A549 (cell line): Measurements from ENCODE around the gene SEC16A. TPM values are rescaled to one million over a fixed set of nuclear protein-coding genes. Genes with fewer than 3 reads are reported as not detected.

Experiments
- ATAC-seq, 2 experiments: fragments of 200-7000 bp in 1 of 2; fragments of >200 bp in 1 of 2; cut with Nextera tagmentation in 1 of 2; cut with Tn5 transposase in 1 of 2; 3 replicates each; pipeline versions ENCODE4 v1.8.0 to v1.9.1; 2018 to 2020; ENCODE audit warnings: mild to moderate bottlenecking in 1 of 2, moderate library complexity in 1 of 2
- CTCF ChIA-PET: fragments of 300-600 bp; sonication (Branson Sonifier 250); formaldehyde crosslinking; extraction: SDS; loops from one replicate; lab custom pipeline; 2021; ENCODE audit warnings: antibody characterized with exemption, inconsistent platforms; lab: Yijun Ruan, JAX
- POLR2A ChIA-PET: fragments of 350-600 bp; formaldehyde crosslinking; extraction: SDS; loops from one replicate; lab custom pipeline; 2021; ENCODE audit warnings: antibody characterized with exemption, inconsistent platforms; lab: Yijun Ruan, JAX
- DNase-seq, 2 experiments: peaks; one replicate each; pipeline versions ENCODE4 v3.0.0 to v3.0.0-alpha.2; 2011 to 2016; ENCODE audit warnings: low read depth in 1 of 2, low spot score in 1 of 2
- FAIRE-seq: peaks from 2 replicates; lab custom pipeline; 2011; peaks lifted over from hg19 to GRCh38; lab: Jason Lieb, UNC
- H3K27ac ChIP-seq, 2 experiments: fragments of >200 bp; sonication (Bioruptor Twin); formaldehyde crosslinking; 3 replicates each; pipeline ENCODE4 v1.5.1; 2016 to 2017
- H3K4me1 ChIP-seq: fragments of >200 bp; sonication (Bioruptor Twin); formaldehyde crosslinking; 3 replicates; pipeline ENCODE4 v1.6.1; 2016
- H3K4me2 ChIP-seq: fragments of >200 bp; sonication (Bioruptor Twin); formaldehyde crosslinking; 3 replicates; pipeline ENCODE4 v1.6.1; 2016
- H3K4me3 ChIP-seq: fragments of >200 bp; sonication (Bioruptor Twin); formaldehyde crosslinking; 3 replicates; pipeline ENCODE4 v1.5.1; 2016
- H3K9me3 ChIP-seq: fragments of >200 bp; sonication (Bioruptor Twin); formaldehyde crosslinking; 3 replicates; pipeline ENCODE4 v1.6.1; 2016
- ATOH8 ChIP-seq: fragments of 250-450 bp; sonication (Bioruptor Pico); IDR thresholded peaks from 2 replicates; pipeline ENCODE4 v1.5.0; 2020; ENCODE audit warnings: low read depth, mild to moderate bottlenecking, moderate library complexity
- BCL3 ChIP-seq: fragments of >200 bp; sonication (Bioruptor Twin); formaldehyde crosslinking; IDR thresholded peaks from 3 replicates; pipeline ENCODE4 v1.6.1; 2016
- BHLHE40 ChIP-seq: IDR thresholded peaks from 2 replicates; pipeline ENCODE4 v1.6.1; 2012; ENCODE audit warnings: low read depth, low read length, inconsistent platforms
- E2F6 ChIP-seq: IDR thresholded peaks from 2 replicates; pipeline ENCODE4 v1.6.1; 2012; ENCODE audit warnings: low read depth, borderline replicate concordance
- EHF ChIP-seq: fragments of 250-450 bp; sonication (Bioruptor Pico); IDR thresholded peaks from 2 replicates; pipeline ENCODE4 v1.5.0; 2020; ENCODE audit warnings: mild to moderate bottlenecking
- EHMT2 ChIP-seq: fragments of 200-600 bp; sonication (generic); IDR thresholded peaks from 2 replicates; pipeline ENCODE4 v1.6.1; 2016; ENCODE audit warnings: antibody characterized with exemption, low read depth, mild to moderate bottlenecking, moderate library complexity
- ELK1 ChIP-seq: fragments of 150-350 bp; IDR thresholded peaks from 2 replicates; pipeline ENCODE4 v1.6.1; 2014; ENCODE audit warnings: low read depth, mild to moderate bottlenecking, low read length
- EP300 ChIP-seq, 2 experiments: fragments of >200 bp; sonication (Bioruptor Twin); formaldehyde crosslinking; IDR thresholded peaks; 2 replicates in 1 of 2; 3 replicates in 1 of 2; pipeline ENCODE4 v1.6.1; 2016 to 2017
- FOSL2 ChIP-seq, 2 experiments: fragments of 450-650 bp in 1 of 2; fragments of >200 bp in 1 of 2; sonication (Bioruptor Twin) in 1 of 2; formaldehyde crosslinking; IDR thresholded peaks; 2 replicates each; pipeline versions ENCODE4 v1.5.0 to v1.6.1; 2016 to 2020; ENCODE audit warnings: mild to moderate bottlenecking in 1 of 2, moderate library complexity in 1 of 2
- FOXS1 ChIP-seq: fragments of 250-450 bp; sonication (Bioruptor Pico); IDR thresholded peaks from 2 replicates; pipeline ENCODE4 v1.5.0; 2020; ENCODE audit warnings: mild to moderate bottlenecking, moderate library complexity
- HDAC2 ChIP-seq: fragments of 200-600 bp; sonication (generic); IDR thresholded peaks from 2 replicates; pipeline ENCODE4 v1.6.1; 2016
- HES2 ChIP-seq: fragments of >200 bp; sonication (Bioruptor Twin); formaldehyde crosslinking; IDR thresholded peaks from 2 replicates; pipeline ENCODE4 v1.6.1; 2016
- HEYL ChIP-seq: fragments of 250-450 bp; sonication (Bioruptor Pico); IDR thresholded peaks from 2 replicates; pipeline ENCODE4 v1.8.0; 2021; ENCODE audit warnings: mild to moderate bottlenecking, moderate library complexity
- HOXB13 ChIP-seq: fragments of 250-450 bp; sonication (Bioruptor Pico); IDR thresholded peaks from 2 replicates; pipeline ENCODE4 v1.5.0; 2020; ENCODE audit warnings: low read depth, mild to moderate bottlenecking, moderate library complexity
- JUN ChIP-seq, 2 experiments: fragments of >200 bp; sonication (Bioruptor Twin); formaldehyde crosslinking; IDR thresholded peaks; 2 replicates in 1 of 2; 3 replicates in 1 of 2; pipeline ENCODE4 v1.6.1; 2016 to 2017
- JUNB ChIP-seq: fragments of >200 bp; sonication (Bioruptor Twin); formaldehyde crosslinking; IDR thresholded peaks from 2 replicates; pipeline ENCODE4 v1.6.1; 2016
- KDM1A ChIP-seq: fragments of 200-600 bp; sonication (generic); IDR thresholded peaks from 2 replicates; pipeline ENCODE4 v1.6.1; 2016; ENCODE audit warnings: low read depth, mild to moderate bottlenecking
- KDM5A ChIP-seq: fragments of 200-600 bp; sonication (generic); IDR thresholded peaks from 2 replicates; pipeline ENCODE4 v1.6.1; 2016; ENCODE audit warnings: antibody characterized with exemption, mild to moderate bottlenecking
- MAFK ChIP-seq: fragments of 450-650 bp; IDR thresholded peaks from 2 replicates; pipeline ENCODE4 v1.6.1; 2014; ENCODE audit not compliant: partially characterized antibody
- MAX ChIP-seq: IDR thresholded peaks from 2 replicates; pipeline ENCODE4 v1.6.1; 2012
- PHF8 ChIP-seq: fragments of 200-600 bp; sonication (generic); IDR thresholded peaks from 2 replicates; pipeline ENCODE4 v1.6.1; 2016; ENCODE audit warnings: low read depth, mild to moderate bottlenecking, antibody characterized with exemption, moderate library complexity, borderline replicate concordance
- POLR2A ChIP-seq: IDR thresholded peaks from 2 replicates; pipeline ENCODE4 v1.6.1; 2012; ENCODE audit warnings: mild to moderate bottlenecking, low read length
- RAD21 ChIP-seq, 2 experiments: fragments of >200 bp in 1 of 2; sonication (Bioruptor Twin) in 1 of 2; formaldehyde crosslinking in 1 of 2; IDR thresholded peaks in 1 of 2; conservative IDR thresholded peaks in 1 of 2; 2 replicates in 1 of 2; 3 replicates in 1 of 2; pipeline ENCODE4 v1.6.1; 2012 to 2018; ENCODE audit warnings: inconsistent platforms in 1 of 2
- RARB ChIP-seq: fragments of 250-450 bp; sonication (Bioruptor Pico); IDR thresholded peaks from 2 replicates; pipeline ENCODE4 v1.8.0; 2021; ENCODE audit warnings: mild to moderate bottlenecking, moderate library complexity
- RCOR1 ChIP-seq: fragments of 150-350 bp; IDR thresholded peaks from 2 replicates; pipeline ENCODE4 v1.6.1; 2014; ENCODE audit warnings: antibody characterized with exemption, low read length, low read depth
- REST ChIP-seq: fragments of 200-600 bp; sonication (generic); IDR thresholded peaks from 2 replicates; pipeline ENCODE4 v1.6.1; 2016; ENCODE audit warnings: antibody characterized with exemption, mild to moderate bottlenecking, moderate library complexity
- SREBF2 ChIP-seq: fragments of 450-650 bp; IDR thresholded peaks from 2 replicates; pipeline ENCODE4 v1.6.1; 2014; ENCODE audit warnings: mild to moderate bottlenecking, moderate library complexity
- USF2 ChIP-seq: fragments of 450-650 bp; IDR thresholded peaks from 2 replicates; pipeline ENCODE4 v1.6.1; 2014; ENCODE audit warnings: antibody characterized with exemption
- ZFP36 ChIP-seq: fragments of 450-650 bp; IDR thresholded peaks from 2 replicates; pipeline ENCODE4 v1.6.1; 2014; ENCODE audit warnings: borderline replicate concordance; ENCODE audit not compliant: partially characterized antibody
- ZNF302 ChIP-seq: fragments of 250-450 bp; sonication (Bioruptor Pico); IDR thresholded peaks from 2 replicates; pipeline ENCODE4 v1.9.0; 2021; ENCODE audit warnings: inconsistent platforms, mild to moderate bottlenecking, moderate library complexity
- ZSCAN20 ChIP-seq: fragments of 250-450 bp; sonication (Bioruptor Pico); IDR thresholded peaks from 2 replicates; pipeline ENCODE4 v1.8.0; 2022; ENCODE audit warnings: mild to moderate bottlenecking, moderate library complexity
- WGBS: methylation state at CpG from one replicate; pipeline ENCODE4 v1.1.6; 2017; ENCODE audit errors: missing lambda C conversion rate; 5-methylcytosine and 5-hydroxymethylcytosine counted together
- polyA plus RNA-seq, 4 experiments: library from polyadenylated mRNA; depleted of rRNA in 3 of 4; stranded (reverse); fragments of >200 nt; fragmentation: RNase III in 1 of 4; extraction: RNeasy Plus Mini Kit Qiagen cat#74134 plus additional on column Dnase treatment in 1 of 4; gene quantifications; 2 replicates in 3 of 4; 3 replicates in 1 of 4; pipeline ENCODE4 v1.2.3, GENCODE V29; 2011 to 2017

The SEC16A gene
- polyA plus RNA-seq, 2 of the 4 experiments (the other 2 are of a cell fraction): 24.2 to 38.0 TPM

GRCh38 chr9:136439481-136440408 lies 43.1 kb downstream of the SEC16A start, which contains the start of gene INPP5E:
Gene INPP5E (minus strand): TSS chr9:136439845. CDS start chr9:136439419, 426 bp downstream.
- FAIRE-seq (no peak), DNase-seq (peak; percentile 79 to 81), ATAC-seq (peak; percentile 82)
- peak within 1 kb of the TSS; percentile 86 for H3K4me3 ChIP-seq
- no peaks in the 10 kb centered on the region for H3K9me3 ChIP-seq
- WGBS: 38% methylated on average over 18 of the region's 90 CpGs
- peak within 1 kb of the TSS; percentile 91 to 99 for H3K27ac ChIP-seq
- peaks cover 17% of the 10 kb centered on the region for H3K4me1 ChIP-seq
- POLR2A ChIA-PET: interaction anchor here (0.6 kb wide), 1 partner anchor 346 kb away, joined by 3 read pairs; no protein-coding TSS in a partner anchor
- CTCF ChIA-PET: interaction anchor here (0.6 to 4.2 kb wide), 24 partner anchors 10 to 259 kb away, joined by 3 to 30 read pairs (median 4); no protein-coding TSS in a partner anchor
- peak within 1 kb of the TSS; percentile 76 for H3K4me2 ChIP-seq
- TF ChIP-seq SREBF2: no peak
- no peak for TF ChIP-seq E2F6
- peak; percentile 87; the same call in 2 of the 3 replicates for TF ChIP-seq BCL3
- no peak for TF ChIP-seq BHLHE40
- no peak for TF ChIP-seq USF2
- TF ChIP-seq JUNB: no peak
- TF ChIP-seq KDM1A: no peak; the same call in 1 of the 2 replicates
- no peak for TF ChIP-seq HOXB13 (CRISPR knock-in tag)
- no peak for TF ChIP-seq KDM5A
- peak; percentile 60 to 97; a peak in 3 of 5 replicates for TF ChIP-seq JUN (IDR thresholded peaks at IDR 0.05)
- TF ChIP-seq EHF (CRISPR knock-in tag): no peak
- TF ChIP-seq HDAC2: no peak
- TF ChIP-seq ZNF302 (CRISPR knock-in tag): no peak
- no peak for TF ChIP-seq ELK1
- TF ChIP-seq MAFK: no peak
- TF ChIP-seq HEYL (CRISPR knock-in tag): no peak
- TF ChIP-seq RCOR1: no peak
- TF ChIP-seq RARB: no peak
- TF ChIP-seq ATOH8 (CRISPR knock-in tag): no peak
- no peak for TF ChIP-seq FOSL2 (IDR thresholded peaks at IDR 0.05)
- no peak for TF ChIP-seq FOSL2 (CRISPR knock-in tag; IDR thresholded peaks at IDR 0.05)
- peak; percentile 59 for TF ChIP-seq POLR2A
- TF ChIP-seq HES2: no peak
- no peak for TF ChIP-seq FOXS1 (CRISPR knock-in tag)
- TF ChIP-seq EP300 (IDR thresholded peaks at IDR 0.05): no peak
- TF ChIP-seq REST: no peak
- TF ChIP-seq RAD21 (conservative IDR thresholded peaks at IDR 0.05 in 1 of 2, IDR thresholded peaks at IDR 0.05 in 1 of 2): no peak
- no peak for TF ChIP-seq ZFP36
- TF ChIP-seq ZSCAN20 (CRISPR knock-in tag): no peak
- peak; percentile 57; the same call in 1 of the 2 replicates for TF ChIP-seq PHF8
- no peak; the same call in 1 of the 2 replicates for TF ChIP-seq MAX
- TF ChIP-seq EHMT2: no peak
